SU-DHL-6 (cell line): ENCODE data around the gene TXLNB.
"Not testable (repeated sequence)": the region's sequence is repeated elsewhere in the genome, so short reads cannot be mapped to it uniquely, and the experiment has no call there.

Experiments used
- H2AFZ ChIP-seq: fragments of 200-600 bp; sonication (generic); 2 replicates; pipeline ENCODE4 v1.6.1; 2014; ENCODE audit warnings: low read depth, mild to moderate bottlenecking, moderate library complexity, mixed read lengths, antibody characterized with exemption, low read length; ENCODE audit not compliant: severe bottlenecking
- H3F3A ChIP-seq: fragments of 200-600 bp; shearing (Covaris generic); 2 replicates; pipeline ENCODE4 v1.6.0; 2016; ENCODE audit warnings: antibody characterized with exemption, mild to moderate bottlenecking; ENCODE audit not compliant: insufficient read depth
- H3K27ac ChIP-seq: fragments of 200-600 bp; sonication (generic); 2 replicates; pipeline ENCODE4 v1.5.1; 2016; ENCODE audit warnings: low read depth, mild to moderate bottlenecking, low read length, moderate library complexity, mixed read lengths
- H3K27me3 ChIP-seq: fragments of 200-600 bp; sonication (generic), shearing (Covaris generic); 2 replicates; pipeline ENCODE4 v1.6.0; 2014; ENCODE audit warnings: mild to moderate bottlenecking, low read length
- H3K36me3 ChIP-seq: fragments of 200-600 bp; sonication (generic); 2 replicates; pipeline ENCODE4 v1.6.1; 2014; ENCODE audit warnings: mild to moderate bottlenecking, low read length, mixed read lengths
- H3K4me2 ChIP-seq: fragments of 300-600, 200-600 bp; shearing (Covaris generic), sonication (generic); 2 replicates; pipeline ENCODE4 v1.6.0; 2014; ENCODE audit warnings: low read length, low read depth, mild to moderate bottlenecking; ENCODE audit not compliant: poor library complexity, severe bottlenecking
- H3K4me3 ChIP-seq: fragments of 200-600 bp; sonication (generic); 2 replicates; pipeline ENCODE4 v1.5.1; 2014; ENCODE audit warnings: antibody characterized with exemption, low read length, mild to moderate bottlenecking, mixed read lengths; ENCODE audit not compliant: insufficient read depth, poor library complexity, severe bottlenecking
- H3K79me2 ChIP-seq: fragments of 200-600 bp; sonication (generic); 2 replicates; pipeline ENCODE4 v1.6.1; 2014; ENCODE audit warnings: mild to moderate bottlenecking, low read length, moderate library complexity; ENCODE audit not compliant: insufficient read depth
- H3K9ac ChIP-seq: fragments of 200-600 bp; sonication (generic); 2 replicates; pipeline ENCODE4 v1.7.0; 2014; ENCODE audit warnings: mild to moderate bottlenecking, low read length
- H3K9me2 ChIP-seq: fragments of 200-600 bp; sonication (generic); replicated peaks from 2 replicates; pipeline ENCODE4 v1.6.1; 2014; ENCODE audit warnings: low read length; ENCODE audit not compliant: insufficient read depth
- H3K9me3 ChIP-seq: fragments of 200-600 bp; sonication (generic); 2 replicates; pipeline ENCODE4 v1.6.1; 2014; ENCODE audit warnings: low read length, mixed read lengths; ENCODE audit not compliant: insufficient read depth
- H4K20me1 ChIP-seq: fragments of 200-600 bp; sonication (generic); 2 replicates; pipeline ENCODE4 v1.6.1; 2014; ENCODE audit warnings: low read depth, mild to moderate bottlenecking, antibody characterized with exemption, low read length, moderate library complexity, mixed read lengths
- CTCF ChIP-seq: fragments of 200-600 bp; sonication (generic); IDR thresholded peaks from one replicate; pipeline ENCODE4 v1.5.1; 2017; ENCODE audit warnings: antibody characterized with exemption, mild to moderate bottlenecking, low read length, moderate library complexity; ENCODE audit not compliant: insufficient read depth, poor library complexity, severe bottlenecking
- EZH2phosphoT487 ChIP-seq: fragments of 200-600 bp; sonication (generic), shearing (Covaris generic); conservative IDR thresholded peaks from 2 replicates; pipeline ENCODE4 v1.6.1; 2018; ENCODE audit warnings: mild to moderate bottlenecking, antibody characterized with exemption, low read length, moderate library complexity, mixed read lengths

Gene TXLNB

GRCh38 chr6:139230391-139230840 is 61.4 kb downstream of the TXLNB start:
- Histone ChIP-seq H3K27me3 (no peaks in the 10 kb centered on the region), H3F3A (peaks cover 11% of the 10 kb centered on the region), H3K27ac (peak overlapping the region; percentile 91), H3K9ac (peak overlapping the region; percentile 48), H3K36me3 (no peaks in the 10 kb centered on the region; the same call in 1 of the 2 replicates), H3K79me2 (no peaks in the 10 kb centered on the region), H3K4me2 (peak overlapping the region; percentile 53), H3K4me3 (no peak overlapping the region), H3K9me3 (peaks cover 10% of the 10 kb centered on the region; the same call in 1 of the 2 replicates), H2AFZ (peak overlapping the region; percentile 72), H3K9me2 (no peaks in the 10 kb centered on the region), H4K20me1 (no peaks in the 10 kb centered on the region)
- peak; percentile 55 for TF ChIP-seq CTCF
- TF ChIP-seq EZH2phosphoT487 = no peak

GRCh38 chr6:139228387-139228786 is 63.4 kb downstream of the TXLNB start:
- not testable (repeated sequence) for H3K27ac ChIP-seq, H3K9ac ChIP-seq, H3K9me2 ChIP-seq, H3K9me3 ChIP-seq, H3K4me2 ChIP-seq, H4K20me1 ChIP-seq, H3K27me3 ChIP-seq, H3K79me2 ChIP-seq, H2AFZ ChIP-seq, H3K4me3 ChIP-seq, H3K36me3 ChIP-seq
- H3F3A ChIP-seq = peaks cover 19% of the 10 kb centered on the region

- Histone ChIP-seq H2AFZ (peak overlapping the region; percentile 71), H3K4me2 (peak overlapping the region; percentile 89), H3K36me3 (no peaks in the 10 kb centered on the region), H3K9me3 (no peaks in the 10 kb centered on the region), H3K27ac (peak overlapping the region; percentile 64), H4K20me1 (no peaks in the 10 kb centered on the region), H3K4me3 (peak overlapping the region; percentile 55), H3F3A (peaks cover 1% of the 10 kb centered on the region; the same call in 1 of the 2 replicates), H3K9me2 (no peaks in the 10 kb centered on the region), H3K79me2 (no peaks in the 10 kb centered on the region), H3K9ac (peak overlapping the region; percentile 63), H3K27me3 (no peaks in the 10 kb centered on the region)
- TF ChIP-seq CTCF (no peak), EZH2phosphoT487 (no peak)
These were observed 72.1 kb downstream of the TXLNB start for GRCh38 chr6:139219746-139220145.

- peak overlapping the region; percentile 55 for H3K4me3 ChIP-seq
- H3K27ac ChIP-seq = peak overlapping the region; percentile 64
- no peaks in the 10 kb centered on the region for H4K20me1 ChIP-seq
- no peaks in the 10 kb centered on the region for H3F3A ChIP-seq
- H3K27me3 ChIP-seq = no peaks in the 10 kb centered on the region
- no peaks in the 10 kb centered on the region for H3K9me3 ChIP-seq
- H3K9ac ChIP-seq = peak overlapping the region; percentile 63
- H3K4me2 ChIP-seq = peak overlapping the region; percentile 89
- no peaks in the 10 kb centered on the region for H3K36me3 ChIP-seq
- H3K79me2 ChIP-seq = no peaks in the 10 kb centered on the region
- peak; percentile 82 for TF ChIP-seq CTCF
- no peak for TF ChIP-seq EZH2phosphoT487
- peak overlapping the region; percentile 71 for H2AFZ ChIP-seq
- H3K9me2 ChIP-seq = no peaks in the 10 kb centered on the region
These were observed 72.5 kb downstream of the TXLNB start for GRCh38 chr6:139219271-139219729.

- H3K4me2 ChIP-seq, H3K9ac ChIP-seq, H3K9me2 ChIP-seq, H4K20me1 ChIP-seq, H3K27me3 ChIP-seq, H2AFZ ChIP-seq, H3K4me3 ChIP-seq, H3K79me2 ChIP-seq, H3F3A ChIP-seq, H3K27ac ChIP-seq, H3K36me3 ChIP-seq, H3K9me3 ChIP-seq: not testable (repeated sequence)
These were observed 79.3 kb downstream of the TXLNB start for GRCh38 chr6:139212460-139212859.

- not testable (repeated sequence) for H3F3A ChIP-seq, H4K20me1 ChIP-seq, H3K4me3 ChIP-seq, H3K79me2 ChIP-seq, H3K36me3 ChIP-seq, H3K9me3 ChIP-seq, H3K27me3 ChIP-seq, H3K27ac ChIP-seq, H3K9ac ChIP-seq, H2AFZ ChIP-seq, H3K9me2 ChIP-seq, H3K4me2 ChIP-seq
These were observed 81.0 kb downstream of the TXLNB start for GRCh38 chr6:139210766-139211165.
